Measurements from ENCODE around the gene GADL1.

DNA sequence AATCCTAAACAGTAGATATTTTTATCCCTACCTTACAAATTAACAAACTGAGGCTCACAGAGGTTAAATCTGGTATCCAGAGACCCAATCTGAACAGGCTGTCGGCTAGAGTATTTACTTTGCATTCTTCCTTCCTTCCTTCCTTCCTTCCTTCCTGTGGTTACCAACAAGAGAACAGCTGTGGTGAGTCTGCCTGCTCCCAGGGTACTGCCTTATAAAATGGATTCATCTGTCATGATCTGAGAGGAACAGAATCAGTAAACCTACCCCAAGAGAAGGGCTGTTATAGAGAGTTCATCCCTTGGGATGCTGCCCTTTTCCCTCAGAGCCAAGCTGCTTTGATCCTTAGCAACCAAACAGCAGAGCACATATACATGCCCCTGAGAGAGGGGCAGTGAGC lies 3.6 kb downstream of the GADL1 start:
- TF ChIP-seq, protein P1, sequence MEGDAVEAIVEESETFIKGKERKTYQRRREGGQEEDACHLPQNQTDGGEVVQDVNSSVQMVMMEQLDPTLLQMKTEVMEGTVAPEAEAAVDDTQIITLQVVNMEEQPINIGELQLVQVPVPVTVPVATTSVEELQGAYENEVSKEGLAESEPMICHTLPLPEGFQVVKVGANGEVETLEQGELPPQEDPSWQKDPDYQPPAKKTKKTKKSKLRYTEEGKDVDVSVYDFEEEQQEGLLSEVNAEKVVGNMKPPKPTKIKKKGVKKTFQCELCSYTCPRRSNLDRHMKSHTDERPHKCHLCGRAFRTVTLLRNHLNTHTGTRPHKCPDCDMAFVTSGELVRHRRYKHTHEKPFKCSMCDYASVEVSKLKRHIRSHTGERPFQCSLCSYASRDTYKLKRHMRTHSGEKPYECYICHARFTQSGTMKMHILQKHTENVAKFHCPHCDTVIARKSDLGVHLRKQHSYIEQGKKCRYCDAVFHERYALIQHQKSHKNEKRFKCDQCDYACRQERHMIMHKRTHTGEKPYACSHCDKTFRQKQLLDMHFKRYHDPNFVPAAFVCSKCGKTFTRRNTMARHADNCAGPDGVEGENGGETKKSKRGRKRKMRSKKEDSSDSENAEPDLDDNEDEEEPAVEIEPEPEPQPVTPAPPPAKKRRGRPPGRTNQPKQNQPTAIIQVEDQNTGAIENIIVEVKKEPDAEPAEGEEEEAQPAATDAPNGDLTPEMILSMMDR (IDR thresholded peaks at IDR 0.05 in 4 of 5, conservative IDR thresholded peaks at IDR 0.05 in 1 of 5) = no peak
- no peak for TF ChIP-seq POLR2A (IDR thresholded peaks at IDR 0.05)

Measured in gastrocnemius medialis (tissue), 4 donors.